Adrenal gland (tissue), 12 donors: ENCODE measurements around the gene TMEM132A. TPM values are rescaled to one million over a fixed set of nuclear protein-coding genes. Genes with fewer than 3 reads are reported as not detected.

ENCODE experiments used
- DNase-seq, 7 donors: peaks; one replicate each; pipeline ENCODE4 v3.0.0-alpha.2; 2019 to 2020
- H3K27ac ChIP-seq, 5 donors: fragments of 200-600 bp; sonication (generic) in 4 of 5; 1 replicate in 3 of 5; 2 replicates in 2 of 5; pipeline versions ENCODE4 v1.5.1 to v1.8.0; 2016 to 2020; ENCODE audit warnings: mild to moderate bottlenecking in 1 of 5
- H3K27me3 ChIP-seq: fragments of 200-600 bp; 2 replicates; pipeline ENCODE4 v1.8.0; 2021
- H3K36me3 ChIP-seq, 2 donors: fragments of 200-600 bp; replicated peaks in 1 of 2; 1 replicate in 1 of 2; 2 replicates in 1 of 2; pipeline versions ENCODE4 v1.5.1 to v1.8.0; 2018 to 2022
- H3K4me1 ChIP-seq, 2 donors: fragments of 200-600 bp; replicated peaks in 1 of 2; 1 replicate in 1 of 2; 2 replicates in 1 of 2; pipeline versions ENCODE4 v1.5.1 to v1.8.0; 2018 to 2021
- H3K4me3 ChIP-seq, 4 donors: fragments of 200-600 bp; sonication (generic) in 3 of 4; one replicate each; pipeline ENCODE4 v1.5.1; 2016 to 2018
- H3K9me3 ChIP-seq, 3 donors: fragments of 200-600 bp; sonication (generic) in 1 of 3; replicated peaks in 1 of 3; 1 replicate in 2 of 3; 2 replicates in 1 of 3; pipeline versions ENCODE4 v1.5.1 to v1.8.0; 2016 to 2021
- CTCF ChIP-seq, 6 experiments: fragments of 450-650 bp in 4 of 6; fragments of 200-600 bp in 2 of 6; sonication (generic) in 1 of 6; IDR thresholded peaks; 1 replicate in 5 of 6; 2 replicates in 1 of 6; pipeline versions ENCODE4 v1.5.1 to v1.8.0; 2016 to 2021; ENCODE audit warnings: antibody characterized with exemption in 6 of 6, mild to moderate bottlenecking in 2 of 6, moderate library complexity in 1 of 6
- POLR2A ChIP-seq, 2 donors: fragments of 450-650 bp; IDR thresholded peaks; one replicate each; pipeline ENCODE4 v1.6.1; 2017; ENCODE audit warnings: antibody characterized with exemption in 2 of 2, mild to moderate bottlenecking in 2 of 2, moderate library complexity in 1 of 2
- WGBS, 4 donors: extraction: QIAGEN DNeasy Blood & Tissue Kit in 2 of 4; methylation state at CpG; one replicate each; pipeline versions ENCODE4 v1.1.5 to v1.1.7; 2013 to 2017; 5-methylcytosine and 5-hydroxymethylcytosine counted together
- intact Hi-C, 2 donors: fragments of 100-400 bp; cut with DNase I; formaldehyde crosslinking; loops; one replicate each; pipeline versions ENCODE4 v1.14.1 to v1.15.0; 2022 to 2023
- polyA plus RNA-seq, 3 donors: library from polyadenylated mRNA; stranded (reverse); fragments of 200-250 nt in 2 of 3; fragments of 350-450 nt in 1 of 3; fragmentation: Illumina TruSeq in 1 of 3; extraction: RNeasy Lipid Tissue Mini Kit (QIAGEN cat#74804) in 1 of 3; gene quantifications; one replicate each; pipeline ENCODE4 v1.2.3, GENCODE V29; 2013 to 2014
- total RNA-seq, 9 donors: library from RNA; depleted of rRNA in 4 of 9; stranded (reverse); fragments of >200 nt in 4 of 9; fragments of 120-200 nt in 1 of 9; fragmentation: NEBNext Ultra II Directional in 1 of 9; extraction: Animal tissue kit (Norgen Biotek cat#: 25700) in 1 of 9; gene quantifications; one replicate each; pipeline versions ENCODE4 v1.1.0 to v1.2.4, GENCODE V29; 2013 to 2023
- donor health status: healthy with polysubstance abuse.
- donor health status: Bipolar disorder and iron deficiency.
- donor health status: DM: yes; HTN: yes; CAD: no.
- donor health status: DM: no; HTN: no; CAD: no.
- donor health status: DM: no; HTN: no; CAD: no.
- donor health status: DM: yes; HTN: yes; CAD: no.

TMEM132A gene
- total and polyA plus RNA-seq, 12 donors, result 3.4 to 66.1 (median 38.8) TPM

- Histone ChIP-seq H3K4me3 (no peak overlapping the region), H3K36me3 (no peaks in the 10 kb centered on the region), H3K9me3 (no peaks in the 10 kb centered on the region), H3K27me3 (no peaks in the 10 kb centered on the region), H3K27ac (no peak overlapping the region), H3K4me1 (no peaks in the 10 kb centered on the region)
- DNase-seq, result peak in 2 of 7 donors; percentile 10 to 33
- whole genome bisulfite sequencing, 4 donors, result 71 to 78% (median 75%) methylated on average over 6 to 8 of the region's 8 CpGs
- TF ChIP-seq CTCF (IDR thresholded peaks at IDR 0.05) (no peak), POLR2A (IDR thresholded peaks at IDR 0.05) (no peak)
- intact Hi-C loops, result no loop called here
Measured at GRCh38 chr11:60880643-60881282, 43.5 kb upstream of the TMEM132A start.

DNA sequence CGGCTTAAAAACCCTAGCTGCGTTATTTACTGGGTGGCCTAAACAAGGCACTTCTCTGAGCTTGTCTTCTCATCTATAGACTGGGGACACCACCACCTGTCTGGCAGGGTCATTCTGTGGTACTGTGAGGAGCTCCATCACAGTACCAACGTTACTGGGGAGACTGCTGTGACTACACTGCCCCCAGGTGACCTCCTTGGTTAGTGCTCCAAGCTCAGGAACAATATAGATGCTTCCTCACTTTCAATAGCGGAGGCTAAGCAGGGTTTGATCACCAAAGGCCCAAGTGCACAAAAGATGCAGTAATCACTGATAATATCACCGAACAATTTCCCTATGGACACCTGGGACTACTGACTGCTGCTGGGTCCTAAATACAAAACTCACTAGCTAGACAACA lies 36.7 kb upstream of the TMEM132A start:
- no peak overlapping the region for H3K27ac ChIP-seq

GRCh38 chr11:60889869-60890311 lies 34.4 kb upstream of the TMEM132A start:
- TF ChIP-seq CTCF (IDR thresholded peaks at IDR 0.05), result no peak
- TF ChIP-seq POLR2A (IDR thresholded peaks at IDR 0.05), result no peak
- H3K36me3 ChIP-seq, result peaks cover 0 to 39% of the 10 kb centered on the region in 2 donors
- peaks cover 0 to 4% of the 10 kb centered on the region in 2 donors for H3K4me1 ChIP-seq
- no peaks in the 10 kb centered on the region for H3K9me3 ChIP-seq
- no peaks in the 10 kb centered on the region for H3K27me3 ChIP-seq
- H3K4me3 ChIP-seq, result no peak overlapping the region
- DNase-seq, result peak in 1 of 7 donors; percentile 41
- no peak overlapping the region for H3K27ac ChIP-seq
- 71 to 80% (median 75%) methylated on average over 6 of the region's 6 CpGs for WGBS, 4 donors
- intact Hi-C loops, result loop anchor here in 1 of 2 donors (5.0 kb wide), 2 partner anchors 58 to 113 kb away; no protein-coding TSS in a partner anchor

More for the DNA sequence above, 36.7 kb upstream of the TMEM132A start:
- Histone ChIP-seq H3K27me3 (no peaks in the 10 kb centered on the region), H3K9me3 (no peaks in the 10 kb centered on the region), H3K36me3 (peaks cover 0 to 17% of the 10 kb centered on the region in 2 donors), H3K4me3 (no peak overlapping the region), H3K4me1 (peaks cover 0 to 4% of the 10 kb centered on the region in 2 donors)
- TF ChIP-seq CTCF (IDR thresholded peaks at IDR 0.05) (peak; percentile 26 to 68 (median 53)), POLR2A (IDR thresholded peaks at IDR 0.05) (no peak)
- intact Hi-C loops, result loop anchor here in 1 of 2 donors (5.0 kb wide), 1 partner anchor 55 kb away; no protein-coding TSS in a partner anchor
- 48 to 57% (median 51%) methylated on average over 4 to 5 of the region's 5 CpGs for WGBS, 4 donors
- peak; percentile 45 to 78 (median 60) for DNase-seq

DNA sequence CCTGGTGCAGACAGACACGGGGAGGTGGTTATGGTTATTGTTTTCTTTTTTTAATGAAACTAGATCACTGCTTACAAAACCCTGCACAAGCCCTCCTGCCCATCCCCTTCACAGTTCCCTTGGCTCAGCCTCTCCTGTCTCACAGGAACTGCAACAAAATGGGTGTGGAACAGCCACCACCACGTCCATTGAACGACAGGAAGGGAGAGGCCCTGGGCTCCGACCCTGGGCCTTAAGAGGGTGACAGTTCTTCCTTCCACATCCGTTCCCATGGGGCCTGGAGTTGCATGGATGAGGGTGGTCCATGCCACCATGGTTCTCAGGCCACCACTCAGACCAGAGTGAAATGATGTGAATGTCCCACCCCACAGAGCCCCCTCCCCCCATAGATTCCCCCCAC lies 33.6 kb upstream of the TMEM132A start:
- peak in 1 of 7 donors; percentile 50 for DNase-seq
- intact Hi-C loops, result loop anchor here in 1 of 2 donors (5.0 kb wide), 1 partner anchor 113 kb away; no protein-coding TSS in a partner anchor

More for the DNA sequence above, 33.6 kb upstream of the TMEM132A start:
- H3K36me3 ChIP-seq, result peaks cover 0 to 47% of the 10 kb centered on the region in 2 donors
- no peaks in the 10 kb centered on the region for H3K9me3 ChIP-seq
- no peak overlapping the region for H3K4me3 ChIP-seq
- no peak for TF ChIP-seq POLR2A (IDR thresholded peaks at IDR 0.05)
- TF ChIP-seq CTCF (IDR thresholded peaks at IDR 0.05), result no peak
- 45 to 62% (median 51%) methylated on average over 4 to 5 of the region's 5 CpGs for WGBS, 4 donors
- H3K4me1 ChIP-seq, result peaks cover 0 to 4% of the 10 kb centered on the region in 2 donors
- no peak overlapping the region for H3K27ac ChIP-seq
- no peaks in the 10 kb centered on the region for H3K27me3 ChIP-seq
